ENCODE data around the gene STIM2. TPM values are rescaled to one million over a fixed set of nuclear protein-coding genes. Genes with fewer than 3 reads are reported as not detected.
A peak's percentile ranks its signal among the peaks of the same experiment; 100 is the strongest.

STIM2 gene
- total and polyA plus RNA-seq, 2 donors (not counting 1 experiment from before 2014, with no cell fraction given) = 48.6 to 96.0 TPM

- H2AFZ ChIP-seq (ENCODE audit: insufficient read depth, low read depth, low read length, poor library complexity, severe bottlenecking) = no peak overlapping the region
- H3K4me1 ChIP-seq (ENCODE audit: control insufficient read depth in 2 of 2, insufficient read depth in 2 of 2, low read length in 2 of 2) = peaks cover 35 to 70% of the 10 kb centered on the region in 2 donors
- H3K79me2 ChIP-seq (ENCODE audit: control insufficient read depth, insufficient read depth, low read length) = peaks cover 85% of the 10 kb centered on the region
- ATAC-seq (ENCODE audit: low read depth) (no peak), DNase-seq (peak; percentile 55)
- H3K36me3 ChIP-seq (replicated peaks in 1 of 2; ENCODE audit: control extremely low read depth in 1 of 2, control insufficient read depth in 1 of 2, extremely low read depth in 1 of 2, insufficient read depth in 2 of 2, low read length in 1 of 2) = no peaks in the 10 kb centered on the region
- H4K20me1 ChIP-seq (ENCODE audit: control insufficient read depth, insufficient read depth, low read length, poor library complexity, severe bottlenecking) = peaks cover 48% of the 10 kb centered on the region
- CTCF ChIA-PET = interaction anchor here (2.1 kb wide), 1 partner anchor 21 kb away, joined by 9 read pairs; no protein-coding TSS in a partner anchor
- no peaks in the 10 kb centered on the region for H3K9me3 ChIP-seq (ENCODE audit: control extremely low read depth in 1 of 3, control insufficient read depth in 2 of 3, insufficient read depth in 1 of 3, low read length in 2 of 3)
- H3K27ac Mint-ChIP-seq = no peak overlapping the region
- peak overlapping the region; percentile 44 for H3K4me2 ChIP-seq (replicated peaks; ENCODE audit: low read depth, low read length, poor library complexity, severe bottlenecking)
- no peaks in the 10 kb centered on the region for H3K9me3 Mint-ChIP-seq (ENCODE audit: insufficient read depth)
- POLR2A ChIA-PET = no interaction called here
- no peak overlapping the region for H3K9ac ChIP-seq (ENCODE audit: low read length)
- peak overlapping the region in 1 of 5 experiments; percentile 1 for H3K4me3 ChIP-seq (ENCODE audit: control extremely low read depth in 1 of 5, extremely low read depth in 1 of 5, insufficient read depth in 1 of 5, low read depth in 2 of 5, low read length in 4 of 5)
- WGBS (ENCODE audit: insufficient coverage) = no CpG with 5 or more reads among the region's 3 CpGs
- no peaks in the 10 kb centered on the region for H3K27me3 Mint-ChIP-seq
- H3K4me1 Mint-ChIP-seq = peaks cover 64% of the 10 kb centered on the region
- no peaks in the 10 kb centered on the region for H3K27me3 ChIP-seq (replicated peaks in 1 of 4; ENCODE audit: control extremely low read depth in 1 of 4, control insufficient read depth in 3 of 4, insufficient read depth in 4 of 4, low read length in 3 of 4)
- TF ChIP-seq EZH2 (IDR thresholded peaks at IDR 0.05; ENCODE audit: borderline replicate concordance, insufficient read depth, low read depth, low read length, poor library complexity, severe bottlenecking) (no peak), CTCF (IDR thresholded peaks at IDR 0.05) (no peak)
- no peak overlapping the region for H3K27ac ChIP-seq (ENCODE audit: low read length in 2 of 2)
- intact Hi-C loops (cut with micrococcal nuclease) = loop anchor here (5.0 kb wide), 2 partner anchors 32 to 72 kb away; no protein-coding TSS in a partner anchor
- H3K4me3 Mint-ChIP-seq = peak overlapping the region; percentile 55
Measured at GRCh38 chr4:26864899-26865298, 4.3 kb downstream of the STIM2 start.

- ChIA-PET POLR2A (no interaction called here), CTCF (interaction anchor here (0.7 to 2.1 kb wide), 4 partner anchors 14 to 49 kb away, joined by 3 to 9 read pairs (median 4); no protein-coding TSS in a partner anchor)
- Histone ChIP-seq H2AFZ (ENCODE audit: insufficient read depth, low read depth, low read length, poor library complexity, severe bottlenecking) (no peak overlapping the region), H3K36me3 (replicated peaks in 1 of 2; ENCODE audit: control extremely low read depth in 1 of 2, control insufficient read depth in 1 of 2, extremely low read depth in 1 of 2, insufficient read depth in 2 of 2, low read length in 1 of 2) (no peaks in the 10 kb centered on the region), H3K27me3 (replicated peaks in 1 of 4; ENCODE audit: control extremely low read depth in 1 of 4, control insufficient read depth in 3 of 4, insufficient read depth in 4 of 4, low read length in 3 of 4) (no peaks in the 10 kb centered on the region), H3K79me2 (ENCODE audit: control insufficient read depth, insufficient read depth, low read length) (peaks cover 95% of the 10 kb centered on the region), H3K27ac (ENCODE audit: low read length in 2 of 2) (no peak overlapping the region), H3K4me1 (ENCODE audit: control insufficient read depth in 2 of 2, insufficient read depth in 2 of 2, low read length in 2 of 2) (peaks cover 32 to 69% of the 10 kb centered on the region in 2 donors), H4K20me1 (ENCODE audit: control insufficient read depth, insufficient read depth, low read length, poor library complexity, severe bottlenecking) (peaks cover 53% of the 10 kb centered on the region), H3K4me3 (ENCODE audit: control extremely low read depth in 1 of 5, extremely low read depth in 1 of 5, insufficient read depth in 1 of 5, low read depth in 2 of 5, low read length in 4 of 5) (no peak overlapping the region), H3K9ac (ENCODE audit: low read length) (no peak overlapping the region), H3K9me3 (ENCODE audit: control extremely low read depth in 1 of 3, control insufficient read depth in 2 of 3, insufficient read depth in 1 of 3, low read length in 2 of 3) (no peaks in the 10 kb centered on the region), H3K4me2 (replicated peaks; ENCODE audit: low read depth, low read length, poor library complexity, severe bottlenecking) (peak overlapping the region; percentile 15)
- intact Hi-C loops (cut with micrococcal nuclease) = no loop called here
- WGBS (ENCODE audit: insufficient coverage) = 100% methylated on average over 1 of the region's 1 CpG
- no peaks in the 10 kb centered on the region for H3K27me3 Mint-ChIP-seq
- H3K4me3 Mint-ChIP-seq = peak overlapping the region; percentile 13
- ATAC-seq (ENCODE audit: low read depth) (no peak), DNase-seq (no peak)
- H3K27ac Mint-ChIP-seq = no peak overlapping the region
- no peak for TF ChIP-seq CTCF (IDR thresholded peaks at IDR 0.05)
- no peak for TF ChIP-seq EZH2 (IDR thresholded peaks at IDR 0.05; ENCODE audit: borderline replicate concordance, insufficient read depth, low read depth, low read length, poor library complexity, severe bottlenecking)
- peaks cover 67% of the 10 kb centered on the region for H3K4me1 Mint-ChIP-seq
- H3K9me3 Mint-ChIP-seq (ENCODE audit: insufficient read depth) = no peaks in the 10 kb centered on the region
Measured at GRCh38 chr4:26866203-26866602, 5.6 kb downstream of the STIM2 start.

Data from B cell (primary cell).